Measurements from ENCODE around the gene ITGB2.

ITGB2 gene

GRCh38 chr21:44952929-44953627, 32.4 kb upstream of the ITGB2 start:
- Histone ChIP-seq H4K20me1 (ENCODE audit: control insufficient read depth, insufficient read depth, low read depth, low read length) (peaks cover 22% of the 10 kb centered on the region; the same call in 1 of the 2 replicates), H3K27me3 (ENCODE audit: control insufficient read depth, low read length) (no peaks in the 10 kb centered on the region), H3K4me2 (ENCODE audit: low read length) (no peak overlapping the region), H3K9me2 (replicated peaks; ENCODE audit: control insufficient read depth, low read length) (no peaks in the 10 kb centered on the region), H3F3A (ENCODE audit: control insufficient read depth, insufficient read depth) (no peaks in the 10 kb centered on the region), H3K4me3 (ENCODE audit: low read length) (no peak overlapping the region), H3K79me2 (ENCODE audit: control insufficient read depth, low read length) (peaks cover 72% of the 10 kb centered on the region), H3K27ac (ENCODE audit: low read depth, low read length) (no peak overlapping the region), H3K9me3 (ENCODE audit: control insufficient read depth, insufficient read depth, low read length) (no peaks in the 10 kb centered on the region), H3K4me1 (ENCODE audit: control insufficient read depth, low read length) (no peaks in the 10 kb centered on the region), H3K36me3 (ENCODE audit: control insufficient read depth, low read length) (peaks cover 34% of the 10 kb centered on the region)
- TF ChIP-seq CTCF (IDR thresholded peaks at IDR 0.05; ENCODE audit: low read depth, low read length, poor library complexity, severe bottlenecking) (no peak), EZH2phosphoT487 (IDR thresholded peaks at IDR 0.05; ENCODE audit: borderline replicate concordance, low read length) (no peak)

- Histone ChIP-seq H3F3A (ENCODE audit: control insufficient read depth, insufficient read depth) (no peaks in the 10 kb centered on the region), H3K27ac (ENCODE audit: low read depth, low read length) (no peak overlapping the region), H3K27me3 (ENCODE audit: control insufficient read depth, low read length) (no peaks in the 10 kb centered on the region), H3K9me3 (ENCODE audit: control insufficient read depth, insufficient read depth, low read length) (no peaks in the 10 kb centered on the region), H3K36me3 (ENCODE audit: control insufficient read depth, low read length) (peaks cover 38% of the 10 kb centered on the region), H3K9me2 (replicated peaks; ENCODE audit: control insufficient read depth, low read length) (no peaks in the 10 kb centered on the region), H3K4me1 (ENCODE audit: control insufficient read depth, low read length) (no peaks in the 10 kb centered on the region), H3K79me2 (ENCODE audit: control insufficient read depth, low read length) (peaks cover 75% of the 10 kb centered on the region), H4K20me1 (ENCODE audit: control insufficient read depth, insufficient read depth, low read depth, low read length) (peaks cover 18% of the 10 kb centered on the region; the same call in 1 of the 2 replicates), H3K4me3 (ENCODE audit: low read length) (no peak overlapping the region), H3K4me2 (ENCODE audit: low read length) (no peak overlapping the region)
- no peak for TF ChIP-seq EZH2phosphoT487 (IDR thresholded peaks at IDR 0.05; ENCODE audit: borderline replicate concordance, low read length)
These were observed 31.6 kb upstream of the ITGB2 start for GRCh38 chr21:44952116-44952928.

GRCh38 chr21:44951186-44951915, 30.7 kb upstream of the ITGB2 start:
- Histone ChIP-seq H3K27ac (ENCODE audit: low read depth, low read length) (no peak overlapping the region), H3K4me1 (ENCODE audit: control insufficient read depth, low read length) (no peaks in the 10 kb centered on the region), H3K79me2 (ENCODE audit: control insufficient read depth, low read length) (peaks cover 84% of the 10 kb centered on the region), H3F3A (ENCODE audit: control insufficient read depth, insufficient read depth) (no peaks in the 10 kb centered on the region), H3K27me3 (ENCODE audit: control insufficient read depth, low read length) (no peaks in the 10 kb centered on the region), H3K4me3 (ENCODE audit: low read length) (no peak overlapping the region), H3K9me2 (replicated peaks; ENCODE audit: control insufficient read depth, low read length) (no peaks in the 10 kb centered on the region), H4K20me1 (ENCODE audit: control insufficient read depth, insufficient read depth, low read depth, low read length) (peaks cover 16% of the 10 kb centered on the region; the same call in 1 of the 2 replicates), H3K9me3 (ENCODE audit: control insufficient read depth, insufficient read depth, low read length) (no peaks in the 10 kb centered on the region), H3K36me3 (ENCODE audit: control insufficient read depth, low read length) (peaks cover 39% of the 10 kb centered on the region), H3K4me2 (ENCODE audit: low read length) (no peak overlapping the region)
- no peak for TF ChIP-seq EZH2phosphoT487 (IDR thresholded peaks at IDR 0.05; ENCODE audit: borderline replicate concordance, low read length)
- TF ChIP-seq CTCF (IDR thresholded peaks at IDR 0.05; ENCODE audit: low read depth, low read length, poor library complexity, severe bottlenecking) = no peak

Measured in DOHH2 (cell line).